Activated CD4-positive, alpha-beta T cell treated with anti-CD3 and anti-CD28 coated beads for 4 hours (primary cell): Measurements from ENCODE around the gene PSD.

ENCODE experiments used
- DNase-seq, 2 donors: peaks; one replicate each; pipeline ENCODE4 v3.0.0-alpha.2; 2020

The PSD gene

DNA sequence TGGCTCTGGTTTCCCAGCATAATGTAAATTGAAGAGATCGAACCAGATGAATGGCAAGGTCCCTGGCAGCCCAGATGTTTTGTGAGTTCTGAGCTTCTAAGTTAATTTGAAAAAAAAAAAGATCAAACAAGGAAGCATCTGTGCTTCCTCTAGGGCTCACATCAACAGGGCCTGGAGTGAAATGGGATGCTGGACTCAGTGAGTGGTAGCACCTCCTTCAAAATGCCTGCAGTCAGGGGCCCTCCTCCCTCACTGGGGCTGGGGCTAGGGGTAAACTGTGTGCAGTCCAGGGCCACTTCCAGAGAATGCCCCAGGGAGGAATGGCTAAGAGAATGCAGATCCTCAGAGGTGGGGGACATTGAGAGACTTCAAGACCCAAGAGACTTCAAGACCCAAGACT lies 19.8 kb upstream of the PSD start:
- DNase-seq: no peak

DNA sequence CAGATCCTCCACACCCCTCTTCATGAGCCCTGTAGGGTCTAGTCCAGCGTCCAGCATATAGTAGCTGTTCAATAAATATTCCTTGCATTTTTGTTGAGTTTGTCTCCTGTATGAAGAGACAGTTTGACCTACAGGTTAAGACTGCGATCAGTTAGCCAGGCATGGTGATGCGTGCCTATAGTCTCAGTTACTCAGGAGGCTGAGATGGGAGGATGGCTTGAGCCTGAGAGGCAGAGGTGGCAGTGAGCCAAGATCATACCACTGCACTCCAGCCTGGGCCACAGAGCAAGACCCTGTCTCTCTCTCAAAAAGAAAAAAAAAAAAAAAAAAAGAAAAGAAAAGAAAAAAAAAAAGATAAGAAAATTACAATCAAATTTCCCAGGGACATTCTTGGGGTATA lies 18.9 kb upstream of the PSD start:
- no peak for DNase-seq

DNA sequence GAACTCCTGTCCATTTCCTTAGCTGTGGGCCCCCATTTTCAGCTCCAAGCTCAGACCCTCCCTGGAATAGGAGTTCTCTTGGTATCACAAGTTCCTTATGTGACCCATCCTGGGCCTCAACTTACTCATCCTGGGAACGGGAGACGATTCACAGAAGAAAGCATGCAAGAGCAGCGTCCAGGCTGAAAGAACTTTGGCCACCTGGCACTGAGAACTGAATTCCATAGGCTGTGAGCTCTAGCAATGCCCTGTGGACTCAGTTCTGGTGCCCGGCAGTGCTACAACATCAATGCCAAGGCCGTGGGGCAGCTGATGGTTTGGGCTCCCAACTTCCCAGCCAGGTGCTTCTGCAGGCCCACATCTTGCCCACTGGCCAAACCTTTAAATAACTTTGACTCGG lies 17.7 kb upstream of the PSD start:
- DNase-seq: no peak

- DNase-seq: peak; percentile 54 to 67
These were observed 17.1 kb upstream of the PSD start for GRCh38 chr10:102435529-102436233.

DNA sequence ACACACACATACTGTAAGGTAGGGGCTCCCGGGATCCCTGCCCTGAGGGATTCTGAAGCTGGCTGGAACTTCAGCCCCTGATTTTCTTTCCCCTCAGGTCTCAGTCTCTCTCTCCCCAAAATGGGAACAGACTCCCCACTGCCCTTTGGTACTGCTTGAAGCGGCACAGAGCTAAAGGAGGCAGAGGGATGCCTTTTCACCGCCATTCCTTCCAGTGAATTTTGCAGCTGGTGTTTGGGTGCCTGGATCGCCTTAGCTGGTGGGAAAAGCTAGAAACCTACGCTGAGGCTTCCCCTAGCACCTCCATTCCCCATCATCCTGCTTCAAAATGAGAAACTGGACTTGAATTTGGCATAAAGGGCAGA lies 16.5 kb upstream of the PSD start:
- no peak for DNase-seq

GRCh38 chr10:102434394-102435132 lies 16.0 kb upstream of the PSD start:
- no peak for DNase-seq

DNA sequence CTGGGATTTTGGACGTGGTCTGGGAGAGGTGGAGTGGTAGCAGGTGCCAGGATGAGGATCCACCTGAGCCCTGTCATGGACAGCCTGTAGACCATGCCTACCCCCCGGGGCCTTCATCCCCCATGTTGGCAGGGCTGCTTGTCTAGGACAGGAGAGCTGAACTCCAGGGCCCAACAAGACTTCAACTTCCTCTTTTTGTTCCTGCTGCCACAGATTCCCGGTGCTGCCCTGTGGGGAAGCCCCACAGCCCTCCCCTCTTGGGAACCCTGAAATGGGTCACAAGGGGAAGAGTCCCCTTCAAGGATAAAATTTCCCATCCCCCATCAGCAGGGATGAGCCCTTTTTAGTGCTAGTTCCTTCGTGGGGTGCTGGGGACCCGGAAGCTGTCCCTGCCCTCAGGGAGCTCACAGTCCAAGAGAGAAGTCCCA lies 15.0 kb upstream of the PSD start:
- DNase-seq: no peak

DNA sequence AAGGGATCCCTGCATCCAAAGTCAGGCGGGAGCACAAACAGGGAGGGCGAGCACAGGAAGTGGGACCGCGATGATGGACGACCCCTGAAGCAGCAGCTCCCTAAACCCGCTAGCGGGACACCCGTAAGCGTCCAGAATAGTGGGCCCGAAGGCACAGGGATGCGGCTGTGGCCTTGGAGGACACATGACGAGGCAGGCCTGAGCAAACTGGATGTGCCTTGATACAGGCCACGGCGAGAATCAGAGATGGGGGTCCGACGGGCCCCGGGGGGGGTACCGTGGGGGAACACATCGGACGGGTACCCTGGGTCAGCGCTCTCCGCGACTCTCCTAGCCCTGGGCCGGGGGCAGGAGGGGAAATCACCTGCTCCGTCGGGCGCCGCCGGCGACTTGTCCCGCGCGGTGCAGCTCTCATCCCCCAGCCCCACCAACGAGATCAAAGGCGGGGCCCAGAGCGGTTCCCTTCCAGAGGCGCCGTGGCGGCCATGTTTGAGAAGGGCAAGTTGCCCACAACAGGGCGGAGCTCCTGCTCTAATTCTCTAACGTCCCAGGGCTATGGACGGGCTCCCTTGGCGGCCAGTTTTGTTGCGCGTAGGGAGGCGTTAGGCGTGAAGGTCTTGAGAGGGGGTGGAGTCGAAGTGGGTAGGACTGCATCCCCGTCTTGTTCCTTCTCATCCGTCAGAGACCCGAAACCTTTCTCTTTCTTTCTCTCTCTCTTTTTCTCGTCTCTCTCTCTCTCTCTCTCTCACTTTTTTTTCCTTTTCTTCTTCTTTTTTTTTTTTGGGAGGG lies 13.8 kb upstream of the PSD start, which contains the start of gene CUEDC2:
TSS of gene CUEDC2 (minus strand) at position 413 of the 789 bp plus-strand sequence. CDS start 7,386 bp downstream, outside the sequence.
- peak; percentile 88 to 96 for DNase-seq

GRCh38 chr10:102431452-102432124 lies 13.0 kb upstream of the PSD start:
- DNase-seq: no peak

GRCh38 chr10:102429468-102429867 lies 10.9 kb upstream of the PSD start:
- DNase-seq: no peak

DNA sequence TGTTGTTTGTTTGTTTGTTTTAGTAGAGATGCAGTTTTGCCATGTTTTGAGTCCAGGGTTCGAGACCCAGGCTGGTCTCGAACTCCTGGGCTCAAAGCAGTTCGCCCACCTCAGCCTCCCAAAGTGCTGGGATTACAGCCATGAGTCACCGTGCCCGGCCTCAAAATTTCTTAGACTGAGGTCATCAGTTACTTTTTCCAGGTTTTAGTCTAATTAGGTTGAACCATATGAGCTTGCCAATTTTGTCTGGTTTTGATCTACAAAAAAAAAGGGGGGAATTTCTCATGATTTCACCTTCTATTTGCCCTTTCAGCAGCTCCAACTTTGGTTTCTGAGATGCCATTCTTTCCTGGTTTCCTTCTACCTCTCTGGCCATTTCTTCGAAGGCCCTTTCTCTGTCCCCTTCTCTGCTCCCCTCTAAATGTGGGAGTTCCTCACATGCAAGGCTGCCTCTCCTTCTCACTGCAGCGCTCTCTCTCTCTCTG lies 8.3 kb upstream of the PSD start:
- DNase-seq: no peak

DNA sequence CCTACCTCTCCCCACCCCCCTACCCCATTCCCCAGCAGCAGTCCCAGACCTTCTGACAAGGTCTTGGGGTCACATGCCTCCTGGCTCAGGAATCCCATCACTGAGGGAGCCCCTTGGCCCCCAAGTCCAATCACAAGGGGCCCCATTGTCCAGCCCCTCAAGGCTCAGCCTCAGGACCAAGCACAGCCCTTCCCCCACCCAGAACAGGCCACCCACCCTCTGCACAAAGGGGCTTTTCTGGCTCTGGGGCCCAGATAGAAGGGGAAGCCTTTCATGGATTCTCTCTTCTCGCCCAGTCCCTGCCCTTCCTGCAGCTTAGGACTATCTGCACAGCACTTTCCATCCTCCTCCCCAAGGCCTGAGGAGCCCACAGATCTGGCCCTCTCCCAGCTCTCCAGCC lies 6.9 kb upstream of the PSD start:
- DNase-seq: no peak

- no peak for DNase-seq
These were observed 6.3 kb upstream of the PSD start for GRCh38 chr10:102424916-102425315.

- DNase-seq: no peak
These were observed 5.6 kb upstream of the PSD start for GRCh38 chr10:102424145-102424544.

DNA sequence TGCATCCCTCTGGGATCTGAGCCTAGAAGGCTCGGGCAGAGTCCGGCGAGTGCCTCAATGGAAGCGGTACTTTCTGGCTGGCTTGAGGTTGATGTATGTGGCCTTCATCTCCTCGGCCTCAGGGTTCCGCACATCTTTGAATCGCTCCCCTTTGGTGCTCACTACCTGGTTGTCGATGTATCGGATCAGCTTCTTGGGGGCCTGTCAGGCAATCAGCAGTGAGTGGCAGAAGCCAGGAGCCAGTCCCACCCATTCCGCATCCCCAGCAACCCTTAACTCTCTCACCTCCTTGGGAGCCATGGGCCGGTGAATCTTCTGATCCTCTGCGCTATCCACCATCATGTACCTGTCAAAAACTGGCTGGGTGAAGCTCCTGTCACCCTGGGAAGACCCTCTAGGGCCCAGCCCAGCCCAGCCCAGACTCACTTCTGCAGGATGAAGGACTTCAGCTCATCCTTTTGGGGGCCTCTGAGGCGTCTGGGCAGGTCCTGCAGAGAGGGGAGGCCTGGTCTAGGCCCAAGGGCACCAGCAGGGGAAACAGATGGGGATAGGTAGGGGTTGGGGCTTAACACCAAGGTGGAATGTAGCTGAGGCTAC lies 4.9 kb upstream of the PSD start:
- no peak for DNase-seq

DNA sequence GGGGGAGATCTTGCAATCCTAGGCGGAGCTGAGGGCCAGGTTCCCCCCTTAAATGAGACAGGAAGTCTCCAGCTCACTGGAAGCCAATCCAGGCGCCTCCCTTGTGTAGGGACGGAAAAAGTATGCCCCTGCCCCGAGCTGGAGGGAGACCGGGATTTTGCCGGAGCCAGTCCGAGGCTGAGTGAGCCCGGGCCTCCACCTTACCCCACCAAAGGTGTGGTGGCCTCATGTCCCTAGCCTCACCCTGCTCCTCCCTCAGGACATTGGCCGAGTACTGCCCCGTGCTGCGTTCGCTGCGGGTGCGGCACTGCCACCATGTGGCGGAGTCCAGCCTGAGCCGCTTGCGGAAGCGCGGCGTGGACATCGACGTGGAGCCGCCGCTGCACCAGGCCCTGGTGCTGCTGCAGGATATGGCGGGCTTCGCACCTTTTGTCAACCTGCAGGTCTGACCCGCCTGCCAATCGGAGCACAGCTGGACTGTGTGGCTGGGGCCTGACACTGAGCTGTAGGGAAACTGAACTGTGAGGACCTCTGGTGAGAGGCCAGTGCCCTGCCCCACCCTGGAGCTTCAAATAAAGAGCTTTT lies 4.1 kb upstream of the PSD start:
- DNase-seq: no peak

DNA sequence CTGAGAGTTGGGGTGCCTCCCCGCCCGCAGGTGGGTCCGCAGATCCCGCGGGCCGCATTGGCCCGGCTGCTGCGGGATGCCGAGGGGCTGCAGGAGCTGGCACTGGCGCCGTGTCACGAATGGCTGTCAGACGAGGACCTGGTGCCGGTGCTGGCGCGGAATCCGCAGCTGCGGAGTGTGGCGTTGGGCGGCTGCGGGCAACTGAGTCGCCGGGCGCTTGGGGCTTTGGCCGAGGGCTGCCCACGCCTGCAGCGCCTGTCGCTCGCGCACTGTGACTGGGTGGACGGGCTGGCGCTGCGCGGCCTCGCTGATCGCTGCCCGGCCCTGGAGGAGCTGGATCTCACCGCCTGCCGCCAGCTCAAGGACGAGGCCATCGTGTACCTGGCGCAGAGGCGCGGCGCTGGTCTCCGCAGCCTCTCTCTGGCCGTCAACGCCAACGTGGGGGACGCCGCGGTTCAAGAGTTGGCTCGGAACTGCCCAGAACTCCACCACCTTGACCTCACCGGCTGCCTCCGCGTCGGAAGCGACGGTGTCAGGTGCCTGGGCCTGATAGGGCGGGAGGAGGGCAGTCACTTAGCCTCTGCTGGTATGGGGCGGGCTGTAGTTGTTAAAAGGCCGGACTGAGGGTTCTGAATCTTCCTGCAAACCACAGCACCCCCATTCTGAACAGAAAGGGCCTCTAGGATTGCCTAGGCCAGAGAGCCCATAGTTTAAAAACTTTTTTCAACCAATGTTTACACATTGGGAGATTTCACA lies 3.4 kb upstream of the PSD start:
- DNase-seq: no peak

DNA sequence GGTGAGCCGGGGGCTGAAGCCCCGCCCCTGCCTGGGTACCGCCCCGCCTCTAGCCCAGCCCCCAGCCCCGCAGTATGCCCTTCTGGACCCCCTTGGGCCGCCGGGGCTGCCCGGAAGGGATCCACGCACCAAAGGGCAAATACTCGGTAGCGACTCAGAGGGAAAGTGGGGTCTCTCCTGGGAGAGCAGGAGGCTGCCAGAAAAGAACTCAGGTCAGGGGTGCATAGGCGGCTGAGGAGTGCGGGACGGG lies 2.8 kb upstream of the PSD start:
- no peak for DNase-seq

DNA sequence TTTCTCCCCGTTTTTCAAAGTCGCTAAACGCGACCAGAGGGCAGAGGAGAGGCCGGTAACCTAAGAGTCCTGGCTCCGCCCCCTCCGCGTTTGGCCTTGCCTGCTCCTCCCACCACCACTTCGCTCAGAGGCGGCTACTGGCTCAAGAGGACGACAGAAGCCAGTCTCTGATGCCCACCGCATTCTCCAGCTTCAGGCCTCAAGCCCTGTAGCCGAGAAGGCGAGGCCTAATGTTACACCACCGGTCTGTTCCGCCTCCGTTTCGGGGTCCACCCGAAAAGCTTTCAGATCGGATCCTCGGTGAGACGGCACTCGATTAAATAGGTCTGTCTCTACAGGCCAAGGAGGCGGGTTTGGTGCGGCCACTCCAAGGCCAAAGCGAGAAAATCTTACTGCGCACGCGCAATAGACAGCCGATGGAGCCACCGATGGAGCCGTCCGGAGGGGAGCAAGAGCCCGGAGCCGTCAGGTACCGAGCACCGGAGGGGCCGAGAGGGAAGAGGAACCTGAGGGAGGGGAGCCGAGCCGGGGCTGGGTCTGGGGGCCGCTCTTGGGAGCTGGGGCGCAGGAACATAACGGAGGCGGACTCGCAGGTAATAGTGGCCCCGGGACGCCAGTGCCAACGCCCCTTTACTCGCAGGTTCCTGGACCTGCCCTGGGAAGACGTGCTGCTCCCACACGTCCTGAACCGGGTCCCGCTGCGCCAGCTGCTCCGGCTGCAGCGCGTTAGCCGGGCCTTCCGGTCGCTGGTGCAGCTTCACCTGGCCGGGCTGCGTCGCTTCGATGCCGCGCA lies 2.3 kb upstream of the PSD start, which contains the start of gene FBXL15:
TSS of gene FBXL15 (plus strand) at position 123 of the 793 bp plus-strand sequence. CDS start at position 417, 294 bp downstream.
- DNase-seq: peak; percentile 95 to 96

GRCh38 chr10:102420181-102420713 lies 1.7 kb upstream of the PSD start:
- no peak for DNase-seq
